Liver (tissue), 9 donors: ENCODE measurements around the gene PIAS1. TPM values are rescaled to one million over a fixed set of nuclear protein-coding genes. Genes with fewer than 3 reads are reported as not detected.

Source experiments
- DNase-seq: peaks from one replicate; pipeline ENCODE4 v3.0.0-alpha.2; 2017; ENCODE audit warnings: low spot score
- H3K27ac ChIP-seq, 2 donors: one replicate each; pipeline ENCODE4 v1.7.0; 2013; ENCODE audit warnings: inconsistent platforms in 2 of 2, low read length in 2 of 2, control low read depth in 1 of 2, low read depth in 1 of 2, mild to moderate bottlenecking in 1 of 2
- H3K27me3 ChIP-seq, 4 donors: one replicate each; pipeline versions ENCODE4 v1.6.1 to v1.7.0; 2013; ENCODE audit warnings: low read length in 3 of 4, inconsistent platforms in 1 of 4, mild to moderate bottlenecking in 1 of 4, moderate library complexity in 1 of 4; ENCODE audit not compliant: control insufficient read depth in 4 of 4, insufficient read depth in 4 of 4
- H3K36me3 ChIP-seq, 4 donors: one replicate each; pipeline versions ENCODE4 v1.6.1 to v1.7.0; 2013; ENCODE audit warnings: low read length in 3 of 4, mild to moderate bottlenecking in 3 of 4, low read depth in 1 of 4, moderate library complexity in 1 of 4; ENCODE audit not compliant: control insufficient read depth in 4 of 4, insufficient read depth in 3 of 4
- H3K4me1 ChIP-seq, 4 donors: one replicate each; pipeline versions ENCODE4 v1.6.1 to v1.7.0; 2013; ENCODE audit warnings: low read length in 3 of 4, mild to moderate bottlenecking in 3 of 4, moderate library complexity in 1 of 4; ENCODE audit not compliant: control insufficient read depth in 4 of 4, insufficient read depth in 4 of 4
- H3K4me3 ChIP-seq, 3 donors: one replicate each; pipeline versions ENCODE4 v1.6.1 to v1.7.0; 2013; ENCODE audit warnings: low read length in 3 of 3, control low read depth in 1 of 3, low read depth in 1 of 3, mild to moderate bottlenecking in 1 of 3
- H3K9ac ChIP-seq, 2 donors: one replicate each; pipeline ENCODE4 v1.7.0; 2013; ENCODE audit warnings: low read length in 2 of 2, mild to moderate bottlenecking in 2 of 2, moderate library complexity in 2 of 2, control low read depth in 1 of 2, low read depth in 1 of 2
- H3K9me3 ChIP-seq, 4 donors: one replicate each; pipeline versions ENCODE4 v1.6.1 to v1.7.0; 2013; ENCODE audit warnings: low read length in 3 of 4; ENCODE audit not compliant: control insufficient read depth in 4 of 4
- ATF3 ChIP-seq: IDR thresholded peaks from 2 replicates; pipeline ENCODE4 v1.6.1; 2016; ENCODE audit warnings: antibody characterized with exemption
- CTCF ChIP-seq: fragments of 150-350 bp; IDR thresholded peaks from 2 replicates; pipeline ENCODE4 v1.5.1; 2017; ENCODE audit warnings: improper control_type of control experiment, low read depth, low read length; ENCODE audit not compliant: missing input control
- EGR1 ChIP-seq, 2 donors: IDR thresholded peaks; 2 replicates each; pipeline ENCODE4 v1.6.1; 2016 to 2018; ENCODE audit warnings: antibody characterized with exemption in 2 of 2, low read depth in 2 of 2
- FOXA1 ChIP-seq: IDR thresholded peaks from 2 replicates; pipeline ENCODE4 v1.6.1; 2016; ENCODE audit warnings: antibody characterized with exemption
- FOXA2 ChIP-seq: IDR thresholded peaks from 2 replicates; pipeline ENCODE4 v1.6.1; 2016; ENCODE audit warnings: antibody characterized with exemption
- GABPA ChIP-seq, 2 donors: IDR thresholded peaks in 1 of 2; conservative IDR thresholded peaks in 1 of 2; 2 replicates each; pipeline ENCODE4 v1.6.1; 2016; ENCODE audit warnings: antibody characterized with exemption in 2 of 2, mild to moderate bottlenecking in 1 of 2, moderate library complexity in 1 of 2
- HNF4A ChIP-seq, 2 donors: conservative IDR thresholded peaks; 2 replicates each; pipeline ENCODE4 v1.6.1; 2016; ENCODE audit warnings: antibody characterized with exemption in 2 of 2, mild to moderate bottlenecking in 2 of 2
- HNF4G ChIP-seq: IDR thresholded peaks from 2 replicates; pipeline ENCODE4 v1.6.1; 2016; ENCODE audit warnings: antibody characterized with exemption
- JUND ChIP-seq, 2 donors: IDR thresholded peaks; 2 replicates each; pipeline ENCODE4 v1.6.1; 2016; ENCODE audit warnings: antibody characterized with exemption in 2 of 2
- MAX ChIP-seq: IDR thresholded peaks from 2 replicates; pipeline ENCODE4 v1.6.1; 2016; ENCODE audit warnings: antibody characterized with exemption
- NR2F2 ChIP-seq: IDR thresholded peaks from 2 replicates; pipeline ENCODE4 v1.6.1; 2016; ENCODE audit warnings: antibody characterized with exemption
- RAD21 ChIP-seq, 2 donors: IDR thresholded peaks; 2 replicates each; pipeline ENCODE4 v1.6.1; 2016; ENCODE audit warnings: antibody characterized with exemption in 2 of 2, mild to moderate bottlenecking in 2 of 2
- REST ChIP-seq: IDR thresholded peaks from 2 replicates; pipeline ENCODE4 v1.6.1; 2016; ENCODE audit warnings: antibody characterized with exemption, mild to moderate bottlenecking
- RXRA ChIP-seq, 2 donors: IDR thresholded peaks; 2 replicates each; pipeline ENCODE4 v1.6.1; 2017 to 2018; ENCODE audit warnings: antibody characterized with exemption in 2 of 2, mild to moderate bottlenecking in 1 of 2
- SP1 ChIP-seq: IDR thresholded peaks from 2 replicates; pipeline ENCODE4 v1.6.1; 2018; ENCODE audit warnings: antibody characterized with exemption, mild to moderate bottlenecking
- TAF1 ChIP-seq: conservative IDR thresholded peaks from 2 replicates; pipeline ENCODE4 v1.6.1; 2016; ENCODE audit warnings: antibody characterized with exemption, mild to moderate bottlenecking
- YY1 ChIP-seq: IDR thresholded peaks from 2 replicates; pipeline ENCODE4 v1.6.1; 2016; ENCODE audit warnings: antibody characterized with exemption, mild to moderate bottlenecking
- ZBTB33 ChIP-seq: IDR thresholded peaks from 2 replicates; pipeline ENCODE4 v1.6.1; 2016; ENCODE audit warnings: antibody characterized with exemption
- WGBS: extraction: QIAGEN DNeasy Blood & Tissue Kit; methylation state at CpG from one replicate; pipeline ENCODE4 v1.1.7; 2013; 5-methylcytosine and 5-hydroxymethylcytosine counted together
- polyA plus RNA-seq, 2 donors: library from polyadenylated mRNA; stranded (reverse) in 1 of 2; unstranded in 1 of 2; fragments of 200-250 nt in 1 of 2; fragments of >200 nt in 1 of 2; fragmentation: Nextera tagmentation in 1 of 2; extraction: Ambion mirVana in 1 of 2; gene quantifications; one replicate each; pipeline versions ENCODE4 v1.2.1 to v1.2.3, GENCODE V29; 2013 to 2015
- total RNA-seq, 2 donors: library from RNA; depleted of rRNA; stranded (reverse); fragments of >200 nt; gene quantifications; one replicate each; pipeline ENCODE4 v1.2.3, GENCODE V29; 2014
- donor health status: healthy.
- donor health status: healthy.
- donor health status: healthy.
- donor health status: healthy.
- donor health status: healthy.

Gene PIAS1
- total and polyA plus RNA-seq, 4 donors, result 5.6 to 18.8 (median 13.2) TPM

- TF ChIP-seq YY1 (no peak), RAD21 (IDR thresholded peaks at IDR 0.05) (no peak), REST (no peak), HNF4A (conservative IDR thresholded peaks at IDR 0.05) (no peak), SP1 (no peak), RXRA (IDR thresholded peaks at IDR 0.05) (no peak), GABPA (IDR thresholded peaks at IDR 0.05 in 1 of 2, conservative IDR thresholded peaks at IDR 0.05 in 1 of 2) (no peak), TAF1 (no peak), HNF4G (no peak), FOXA1 (no peak), ATF3 (no peak), ZBTB33 (no peak), MAX (no peak), CTCF (no peak), EGR1 (IDR thresholded peaks at IDR 0.05; ENCODE audit: low read depth in 2 of 2) (no peak), NR2F2 (no peak)
- WGBS, result 90% methylated on average over 6 of the region's 6 CpGs
Measured at GRCh38 chr15:68232937-68233336, 178.8 kb downstream of the PIAS1 start.

GRCh38 chr15:68234060-68234459, 179.9 kb downstream of the PIAS1 start:
- peaks cover 2 to 14% (median 9%) of the 10 kb centered on the region in 4 donors for H3K4me1 ChIP-seq
- no peaks in the 10 kb centered on the region for H3K9me3 ChIP-seq
- no peak overlapping the region for H3K27ac ChIP-seq
- no peaks in the 10 kb centered on the region for H3K27me3 ChIP-seq
- no peaks in the 10 kb centered on the region for H3K36me3 ChIP-seq
- H3K9ac ChIP-seq, result no peak overlapping the region
- no peak for DNase-seq
- 75% methylated on average over 6 of the region's 6 CpGs for WGBS
- H3K4me3 ChIP-seq, result no peak overlapping the region
- TF ChIP-seq SP1 (no peak), MAX (no peak), HNF4A (conservative IDR thresholded peaks at IDR 0.05) (no peak), CTCF (no peak), RXRA (IDR thresholded peaks at IDR 0.05) (no peak), TAF1 (no peak), REST (no peak), HNF4G (no peak), EGR1 (IDR thresholded peaks at IDR 0.05; ENCODE audit: low read depth in 2 of 2) (no peak), FOXA2 (no peak), FOXA1 (no peak), JUND (IDR thresholded peaks at IDR 0.05) (no peak), YY1 (no peak)

More at GRCh38 chr15:68232937-68233336, 178.8 kb downstream of the PIAS1 start:
- DNase-seq, result no peak
- Histone ChIP-seq H3K36me3 (no peaks in the 10 kb centered on the region), H3K9ac (no peak overlapping the region), H3K9me3 (no peaks in the 10 kb centered on the region), H3K27me3 (no peaks in the 10 kb centered on the region), H3K4me1 (peaks cover 6 to 23% (median 18%) of the 10 kb centered on the region in 4 donors), H3K27ac (no peak overlapping the region), H3K4me3 (no peak overlapping the region)
